Neural cell (in vitro differentiated cells): Measurements from ENCODE around the gene S100B. TPM values are rescaled to one million over a fixed set of nuclear protein-coding genes. Genes with fewer than 3 reads are reported as not detected.

Experiments used
- H2AFZ ChIP-seq: fragments of 200-600, 300-800 bp; sonication (generic), shearing (Covaris generic); 2 replicates; pipeline ENCODE4 v1.6.0; 2014; ENCODE audit warnings: low read depth, mild to moderate bottlenecking, antibody characterized with exemption, low read length, moderate library complexity
- H3F3A ChIP-seq: fragments of 200-600 bp; shearing (Covaris generic); 2 replicates; pipeline ENCODE4 v1.6.1; 2016; ENCODE audit warnings: mild to moderate bottlenecking, moderate library complexity, mixed read lengths, antibody characterized with exemption, low read length; ENCODE audit not compliant: insufficient read depth, poor library complexity, severe bottlenecking
- H3K27ac ChIP-seq: fragments of 200-600, 300-800 bp; sonication (generic), shearing (Covaris generic); 2 replicates; pipeline ENCODE4 v1.5.1; 2014; ENCODE audit warnings: mild to moderate bottlenecking, low read length, moderate library complexity
- H3K27me3 ChIP-seq: fragments of 300-800, 200-600 bp; sonication (generic), shearing (Covaris generic); 2 replicates; pipeline ENCODE4 v1.6.0; 2014; ENCODE audit warnings: mild to moderate bottlenecking, low read depth, low read length, moderate library complexity; ENCODE audit not compliant: insufficient read depth
- H3K36me3 ChIP-seq: fragments of 300-800, 200-600 bp; sonication (generic), shearing (Covaris generic); 2 replicates; pipeline ENCODE4 v1.5.1; 2014; ENCODE audit warnings: mild to moderate bottlenecking, antibody characterized with exemption, low read length, moderate library complexity; ENCODE audit not compliant: insufficient read depth
- H3K4me2 ChIP-seq: fragments of 300-800, 200-600 bp; sonication (generic), shearing (Covaris generic); 2 replicates; pipeline ENCODE4 v1.6.0; 2014; ENCODE audit warnings: mild to moderate bottlenecking, low read length
- H3K4me3 ChIP-seq: fragments of 300-800, 200-600 bp; sonication (generic), shearing (Covaris generic); 2 replicates; pipeline ENCODE4 v1.5.1; 2014; ENCODE audit warnings: mild to moderate bottlenecking, low read length, moderate library complexity
- H3K79me2 ChIP-seq: fragments of 200-600 bp; shearing (Covaris generic); replicated peaks from 2 replicates; pipeline ENCODE4 v1.6.0; 2014; ENCODE audit warnings: mild to moderate bottlenecking, low read length, moderate library complexity; ENCODE audit not compliant: insufficient read depth
- H3K9ac ChIP-seq: fragments of 300-800, 200-600 bp; sonication (generic), shearing (Covaris generic); 2 replicates; pipeline ENCODE4 v1.6.1; 2016; ENCODE audit warnings: mild to moderate bottlenecking, low read length, mixed read lengths
- H3K9me2 ChIP-seq: fragments of 200-600 bp; shearing (Covaris generic); 2 replicates; pipeline ENCODE4 v1.6.1; 2016; ENCODE audit warnings: mild to moderate bottlenecking, low read length, mixed read lengths; ENCODE audit not compliant: insufficient read depth
- H3K9me3 ChIP-seq: fragments of 200-600, 300-800 bp; sonication (generic), shearing (Covaris generic); 2 replicates; pipeline ENCODE4 v1.6.1; 2016; ENCODE audit warnings: mild to moderate bottlenecking, mixed run types, low read length, moderate library complexity, mixed read lengths
- H4K20me1 ChIP-seq: fragments of 200-600 bp; shearing (Covaris generic); 2 replicates; pipeline ENCODE4 v1.6.1; 2016; ENCODE audit warnings: mild to moderate bottlenecking, mixed run types; ENCODE audit not compliant: insufficient read depth
- EP300 ChIP-seq: fragments of 450-650 bp; conservative IDR thresholded peaks from 2 replicates; pipeline ENCODE4 v1.6.1; 2014; ENCODE audit warnings: antibody characterized with exemption, mild to moderate bottlenecking, moderate library complexity; ENCODE audit not compliant: poor library complexity, severe bottlenecking
- EZH2 ChIP-seq: fragments of 200-600, 300-800 bp; shearing (Covaris generic), sonication (generic); IDR thresholded peaks from 2 replicates; pipeline ENCODE4 v1.6.1; 2014; ENCODE audit warnings: antibody characterized with exemption, low read length, borderline replicate concordance, mild to moderate bottlenecking; ENCODE audit not compliant: insufficient read depth, poor library complexity, severe bottlenecking
- MXI1 ChIP-seq: fragments of 450-650 bp; conservative IDR thresholded peaks from 2 replicates; pipeline ENCODE4 v1.6.1; 2014; ENCODE audit warnings: antibody characterized with exemption, mild to moderate bottlenecking; ENCODE audit not compliant: poor library complexity, severe bottlenecking
- POLR2AphosphoS5 ChIP-seq: IDR thresholded peaks from 2 replicates; pipeline ENCODE4 v1.6.1; 2012
- RAD21 ChIP-seq: fragments of 450-650 bp; conservative IDR thresholded peaks from 2 replicates; pipeline ENCODE4 v1.6.1; 2014; ENCODE audit warnings: antibody characterized with exemption, mild to moderate bottlenecking, moderate library complexity
- SMC3 ChIP-seq: fragments of 450-650 bp; conservative IDR thresholded peaks from 2 replicates; pipeline ENCODE4 v1.6.1; 2014; ENCODE audit warnings: antibody characterized with exemption, mild to moderate bottlenecking, moderate library complexity; ENCODE audit not compliant: poor library complexity
- TAF1 ChIP-seq: IDR thresholded peaks from 2 replicates; pipeline ENCODE4 v1.6.1; 2012; ENCODE audit warnings: low read depth
- polyA plus RNA-seq: library from polyadenylated mRNA; depleted of rRNA; stranded (reverse); fragments of >200 nt; gene quantifications from 2 replicates; pipeline ENCODE4 v1.2.3, GENCODE V29; 2014
- TF ChIP-seq, protein P1 (sequence below): fragments of 450-650 bp; IDR thresholded peaks from 2 replicates; pipeline ENCODE4 v1.5.1; 2014; ENCODE audit warnings: antibody characterized with exemption, mild to moderate bottlenecking, moderate library complexity; ENCODE audit not compliant: poor library complexity, severe bottlenecking
- TF ChIP-seq, protein P2 (sequence below): IDR thresholded peaks from 2 replicates; pipeline ENCODE4 v1.6.1; 2012; ENCODE audit warnings: borderline replicate concordance

The S100B gene
- polyA plus RNA-seq, 1 donor from 2014 or later = 1.4 TPM

DNA sequence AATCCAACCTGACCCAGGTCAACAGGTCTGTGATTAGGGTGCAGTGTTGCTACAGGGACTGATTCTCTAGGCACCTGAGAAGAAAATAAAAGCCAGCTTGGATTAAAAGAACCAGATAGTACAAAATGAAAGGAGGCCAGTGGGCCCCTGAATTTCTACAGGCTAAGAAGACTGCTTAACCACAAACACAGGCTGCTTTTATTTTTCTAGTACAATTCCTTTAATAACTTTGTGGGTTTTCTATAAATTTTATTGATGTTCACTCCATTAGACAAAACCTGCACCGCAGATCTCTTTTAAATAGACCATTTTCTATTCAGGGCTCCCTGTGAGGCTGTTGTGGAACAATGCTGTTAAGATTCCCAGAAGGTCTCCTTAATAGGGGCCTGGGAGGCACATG lies 20.9 kb upstream of the S100B start:
- Histone ChIP-seq H3K9me2 (no peaks in the 10 kb centered on the region), H3K36me3 (no peaks in the 10 kb centered on the region), H2AFZ (no peak overlapping the region), H3K4me3 (no peak overlapping the region), H3K79me2 (no peaks in the 10 kb centered on the region), H3K27ac (no peak overlapping the region), H3K4me2 (no peak overlapping the region), H3K27me3 (no peaks in the 10 kb centered on the region), H4K20me1 (no peaks in the 10 kb centered on the region), H3F3A (no peaks in the 10 kb centered on the region), H3K9ac (no peak overlapping the region), H3K9me3 (peaks cover 14% of the 10 kb centered on the region)
- no peak for TF ChIP-seq SMC3
- no peak for TF ChIP-seq POLR2AphosphoS5
- no peak for TF ChIP-seq TAF1
- TF ChIP-seq, protein P1, sequence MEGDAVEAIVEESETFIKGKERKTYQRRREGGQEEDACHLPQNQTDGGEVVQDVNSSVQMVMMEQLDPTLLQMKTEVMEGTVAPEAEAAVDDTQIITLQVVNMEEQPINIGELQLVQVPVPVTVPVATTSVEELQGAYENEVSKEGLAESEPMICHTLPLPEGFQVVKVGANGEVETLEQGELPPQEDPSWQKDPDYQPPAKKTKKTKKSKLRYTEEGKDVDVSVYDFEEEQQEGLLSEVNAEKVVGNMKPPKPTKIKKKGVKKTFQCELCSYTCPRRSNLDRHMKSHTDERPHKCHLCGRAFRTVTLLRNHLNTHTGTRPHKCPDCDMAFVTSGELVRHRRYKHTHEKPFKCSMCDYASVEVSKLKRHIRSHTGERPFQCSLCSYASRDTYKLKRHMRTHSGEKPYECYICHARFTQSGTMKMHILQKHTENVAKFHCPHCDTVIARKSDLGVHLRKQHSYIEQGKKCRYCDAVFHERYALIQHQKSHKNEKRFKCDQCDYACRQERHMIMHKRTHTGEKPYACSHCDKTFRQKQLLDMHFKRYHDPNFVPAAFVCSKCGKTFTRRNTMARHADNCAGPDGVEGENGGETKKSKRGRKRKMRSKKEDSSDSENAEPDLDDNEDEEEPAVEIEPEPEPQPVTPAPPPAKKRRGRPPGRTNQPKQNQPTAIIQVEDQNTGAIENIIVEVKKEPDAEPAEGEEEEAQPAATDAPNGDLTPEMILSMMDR = no peak
- no peak for TF ChIP-seq EZH2
- TF ChIP-seq EP300 = no peak
- no peak for TF ChIP-seq RAD21
- no peak for TF ChIP-seq MXI1
- TF ChIP-seq, protein P2, sequence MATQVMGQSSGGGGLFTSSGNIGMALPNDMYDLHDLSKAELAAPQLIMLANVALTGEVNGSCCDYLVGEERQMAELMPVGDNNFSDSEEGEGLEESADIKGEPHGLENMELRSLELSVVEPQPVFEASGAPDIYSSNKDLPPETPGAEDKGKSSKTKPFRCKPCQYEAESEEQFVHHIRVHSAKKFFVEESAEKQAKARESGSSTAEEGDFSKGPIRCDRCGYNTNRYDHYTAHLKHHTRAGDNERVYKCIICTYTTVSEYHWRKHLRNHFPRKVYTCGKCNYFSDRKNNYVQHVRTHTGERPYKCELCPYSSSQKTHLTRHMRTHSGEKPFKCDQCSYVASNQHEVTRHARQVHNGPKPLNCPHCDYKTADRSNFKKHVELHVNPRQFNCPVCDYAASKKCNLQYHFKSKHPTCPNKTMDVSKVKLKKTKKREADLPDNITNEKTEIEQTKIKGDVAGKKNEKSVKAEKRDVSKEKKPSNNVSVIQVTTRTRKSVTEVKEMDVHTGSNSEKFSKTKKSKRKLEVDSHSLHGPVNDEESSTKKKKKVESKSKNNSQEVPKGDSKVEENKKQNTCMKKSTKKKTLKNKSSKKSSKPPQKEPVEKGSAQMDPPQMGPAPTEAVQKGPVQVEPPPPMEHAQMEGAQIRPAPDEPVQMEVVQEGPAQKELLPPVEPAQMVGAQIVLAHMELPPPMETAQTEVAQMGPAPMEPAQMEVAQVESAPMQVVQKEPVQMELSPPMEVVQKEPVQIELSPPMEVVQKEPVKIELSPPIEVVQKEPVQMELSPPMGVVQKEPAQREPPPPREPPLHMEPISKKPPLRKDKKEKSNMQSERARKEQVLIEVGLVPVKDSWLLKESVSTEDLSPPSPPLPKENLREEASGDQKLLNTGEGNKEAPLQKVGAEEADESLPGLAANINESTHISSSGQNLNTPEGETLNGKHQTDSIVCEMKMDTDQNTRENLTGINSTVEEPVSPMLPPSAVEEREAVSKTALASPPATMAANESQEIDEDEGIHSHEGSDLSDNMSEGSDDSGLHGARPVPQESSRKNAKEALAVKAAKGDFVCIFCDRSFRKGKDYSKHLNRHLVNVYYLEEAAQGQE = no peak

DNA sequence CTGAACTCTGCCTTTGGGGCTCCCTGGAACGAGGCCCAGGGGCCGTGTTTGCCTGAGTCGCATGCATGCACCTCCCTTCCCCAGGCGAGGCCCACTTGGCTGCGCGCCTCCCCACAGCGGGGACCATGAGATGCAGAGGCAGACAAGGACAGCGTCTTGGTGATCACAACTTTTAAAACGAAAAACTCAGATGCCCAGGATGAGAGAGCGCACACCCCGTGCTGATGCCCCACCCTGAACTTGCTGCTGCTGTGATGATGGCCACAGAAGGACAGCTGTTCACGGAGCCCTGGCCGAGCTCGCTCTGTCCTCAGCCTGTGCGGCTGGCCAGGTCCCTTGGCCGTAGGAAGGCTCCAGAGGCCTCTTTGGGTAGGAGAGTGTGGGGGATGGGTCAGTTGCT lies 19.2 kb upstream of the S100B start:
- H3K27ac ChIP-seq = no peak overlapping the region

More for the DNA sequence above, 19.2 kb upstream of the S100B start:
- H3K36me3 ChIP-seq = no peaks in the 10 kb centered on the region
- no peak for TF ChIP-seq POLR2AphosphoS5
- no peak for TF ChIP-seq RAD21
- TF ChIP-seq EZH2 = no peak
- no peak for TF ChIP-seq MXI1
- no peak for TF ChIP-seq SMC3
- TF ChIP-seq, protein P1 = no peak
- TF ChIP-seq TAF1 = no peak
- TF ChIP-seq, protein P2 = no peak
- TF ChIP-seq EP300 = no peak
- H4K20me1 ChIP-seq = no peaks in the 10 kb centered on the region
- no peak overlapping the region for H3K4me2 ChIP-seq
- H3K9ac ChIP-seq = no peak overlapping the region
- H3K27me3 ChIP-seq = no peaks in the 10 kb centered on the region
- no peaks in the 10 kb centered on the region for H3K79me2 ChIP-seq
- peaks cover 14% of the 10 kb centered on the region for H3K9me3 ChIP-seq
- no peaks in the 10 kb centered on the region for H3K9me2 ChIP-seq
- H2AFZ ChIP-seq = no peak overlapping the region
- no peaks in the 10 kb centered on the region for H3F3A ChIP-seq
- no peak overlapping the region for H3K4me3 ChIP-seq
